Left colon (tissue), 2 donors: ENCODE measurements around the gene CAPS. TPM values are rescaled to one million over a fixed set of nuclear protein-coding genes. Genes with fewer than 3 reads are reported as not detected.

ENCODE experiments used
- ATAC-seq: fragments of 200-7000 bp; cut with Tn5 transposase; one replicate; pipeline ENCODE4 v1.9.1; 2020; ENCODE audit warnings: mild to moderate bottlenecking, moderate library complexity
- DNase-seq, 2 donors: peaks; one replicate each; pipeline ENCODE4 v3.0.0-alpha.2; 2020
- intact Hi-C, 2 donors: fragments of 100-400 bp; cut with DNase I in 1 of 2; cut with micrococcal nuclease in 1 of 2; formaldehyde crosslinking; loops; one replicate each; pipeline versions ENCODE4 v1.11.2 to v1.14.0; 2022; cut with DNase I, micrococcal nuclease
- total RNA-seq, 2 donors: library from RNA; stranded (reverse); fragmentation: NEBNext Ultra II Directional; extraction: Animal tissue kit (Norgen Biotek cat#: 25700); gene quantifications; one replicate each; pipeline ENCODE4 v1.2.1, GENCODE V29; 2021
- donor health status: DM: no; HTN: no; CAD: no.
- donor health status: DM: yes; HTN: yes; CAD: no.

The CAPS gene
- total RNA-seq, 2 donors from 2014 or later = 14.3 to 18.6 TPM

DNA sequence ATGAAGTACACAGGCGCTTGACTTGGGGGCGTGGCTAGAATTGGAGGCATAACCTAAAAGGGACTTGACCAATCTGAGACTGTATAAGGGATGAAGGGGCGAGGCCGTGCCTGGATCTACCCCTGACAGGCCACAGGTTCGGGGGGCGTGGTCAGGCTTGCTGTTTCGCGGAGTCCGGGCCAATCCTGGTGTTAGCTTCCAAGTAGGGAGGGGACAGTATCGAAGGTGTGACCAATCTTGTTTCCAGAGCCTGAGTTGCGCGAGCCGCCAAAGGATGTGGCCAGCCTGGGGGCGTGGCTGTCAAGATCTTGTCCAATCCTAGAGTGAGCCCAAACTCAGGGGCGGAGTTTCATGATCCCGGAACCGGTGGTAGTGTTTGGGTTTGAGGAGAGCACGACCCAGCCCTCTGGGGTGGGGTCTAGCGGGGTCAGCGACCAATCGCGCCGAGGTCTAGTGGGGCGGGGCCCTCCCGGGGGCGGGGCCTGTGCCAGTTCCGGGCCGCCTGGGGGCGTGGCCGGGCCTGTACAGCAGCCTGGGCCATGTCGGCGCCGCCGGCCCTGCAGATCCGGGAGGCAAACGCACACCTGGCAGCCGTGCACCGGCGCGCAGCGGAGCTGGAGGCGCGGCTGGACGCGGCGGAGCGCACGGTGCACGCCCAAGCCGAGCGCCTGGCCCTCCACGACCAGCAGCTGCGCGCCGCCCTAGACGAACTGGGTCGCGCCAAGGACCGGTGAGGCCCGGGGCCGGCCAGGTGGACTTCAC is 9.5 kb upstream of the CAPS start, which contains the start of gene VMAC:
VMAC (plus strand) TSS at position 521 of the 762 bp plus-strand sequence; CDS start at position 540, 19 bp downstream.
- DNase-seq (peak; percentile 100), ATAC-seq (peak; percentile 75)
- intact Hi-C loops = no loop called here

DNA sequence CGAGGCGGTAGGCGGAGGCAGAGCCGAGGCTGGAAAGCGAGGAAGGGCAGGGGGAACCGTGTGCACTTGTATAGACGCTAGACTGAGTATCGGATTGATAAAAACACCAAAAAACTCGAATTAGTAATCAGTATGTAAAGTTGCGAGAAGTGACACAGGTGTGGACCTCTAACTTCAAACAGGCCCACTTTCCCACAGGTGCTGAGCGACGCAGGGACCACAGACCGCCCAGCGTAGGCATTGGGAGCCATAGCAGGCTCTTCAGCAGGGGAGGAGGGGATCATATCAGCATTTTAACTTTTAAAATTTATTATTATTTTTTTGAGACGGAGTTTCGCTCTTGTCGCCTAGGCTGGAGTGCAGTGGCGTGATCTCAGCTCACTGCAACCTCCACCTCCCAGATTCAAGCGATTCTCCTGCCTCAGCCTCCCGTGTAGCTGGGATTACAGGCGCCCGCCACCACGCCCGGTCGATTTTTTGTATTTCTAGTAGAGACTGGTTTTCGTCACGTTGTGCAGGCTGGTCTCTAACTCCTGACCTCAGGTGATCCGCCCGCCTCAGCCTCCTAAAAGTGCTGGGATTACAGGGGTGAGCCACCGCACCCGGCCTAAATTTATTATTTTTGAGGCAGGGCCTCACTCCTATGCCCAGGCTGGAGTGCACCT is 8.8 kb upstream of the CAPS start:
- DNase-seq = no peak
- intact Hi-C loops = no loop called here
- ATAC-seq = no peak

DNA sequence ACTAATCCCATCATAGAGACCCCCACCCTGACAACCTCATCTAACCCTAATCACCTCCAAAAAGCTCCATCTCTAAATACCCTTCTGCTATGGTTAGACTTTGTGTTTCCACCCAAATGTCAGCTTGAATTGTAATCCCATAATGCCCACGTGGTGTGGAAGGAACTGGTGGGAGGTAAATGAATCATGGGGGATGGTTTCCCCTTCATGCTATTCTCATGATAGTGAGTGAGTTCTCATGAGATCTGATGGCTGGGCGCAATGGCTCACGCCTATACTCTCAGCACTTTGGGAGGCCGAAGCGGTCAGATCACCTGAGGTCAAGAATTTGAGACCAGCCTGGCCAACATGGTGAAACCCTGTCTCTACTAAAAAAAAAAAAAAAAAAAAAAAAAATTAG is 6.8 kb upstream of the CAPS start:
- intact Hi-C loops = no loop called here
- ATAC-seq (no peak), DNase-seq (no peak)

DNA sequence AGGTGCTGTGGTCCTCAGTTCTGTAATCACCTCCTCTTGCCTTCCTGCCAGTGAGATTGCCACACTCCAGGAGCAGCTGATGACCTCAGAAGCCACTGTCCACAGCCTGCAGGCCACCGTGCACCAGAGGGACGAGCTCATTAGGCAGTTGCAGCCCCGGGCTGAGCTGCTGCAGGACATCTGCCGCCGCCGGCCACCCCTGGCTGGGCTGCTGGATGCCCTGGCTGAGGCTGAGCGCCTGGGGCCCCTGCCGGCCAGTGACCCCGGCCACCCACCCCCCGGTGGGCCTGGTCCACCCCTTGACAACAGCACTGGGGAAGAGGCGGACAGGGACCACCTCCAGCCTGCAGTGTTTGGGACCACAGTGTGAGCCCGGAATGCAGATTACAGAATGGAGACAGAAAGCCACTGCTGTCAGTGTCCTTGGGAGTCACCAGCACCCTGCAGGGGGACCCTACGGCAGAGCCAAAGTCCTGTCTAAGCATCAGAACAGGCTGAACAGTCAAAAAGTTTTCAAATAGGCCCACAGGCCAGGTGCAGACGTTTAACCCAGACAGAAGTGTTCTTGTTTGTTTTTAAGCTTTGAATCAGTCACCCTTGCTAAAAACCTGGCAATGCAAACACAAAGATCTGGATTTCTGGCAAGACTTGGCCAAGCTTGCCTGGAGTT is 5.1 kb upstream of the CAPS start:
- intact Hi-C loops = no loop called here
- ATAC-seq = no peak
- no peak for DNase-seq

DNA sequence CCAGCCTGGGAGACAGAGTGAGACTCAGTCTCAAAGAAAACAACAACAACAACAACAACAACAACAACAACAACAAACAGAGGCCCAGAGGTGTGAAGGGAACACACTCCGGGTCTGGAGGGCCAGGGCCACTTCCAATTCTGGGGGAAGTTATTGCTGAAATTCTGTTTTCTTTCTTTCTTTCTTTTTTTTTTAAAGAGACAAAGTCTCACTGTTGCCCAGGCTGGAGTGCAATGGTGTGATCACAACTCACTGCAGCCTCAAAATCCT is 3.5 kb upstream of the CAPS start:
- intact Hi-C loops = no loop called here
- no peak for DNase-seq
- no peak for ATAC-seq

DNA sequence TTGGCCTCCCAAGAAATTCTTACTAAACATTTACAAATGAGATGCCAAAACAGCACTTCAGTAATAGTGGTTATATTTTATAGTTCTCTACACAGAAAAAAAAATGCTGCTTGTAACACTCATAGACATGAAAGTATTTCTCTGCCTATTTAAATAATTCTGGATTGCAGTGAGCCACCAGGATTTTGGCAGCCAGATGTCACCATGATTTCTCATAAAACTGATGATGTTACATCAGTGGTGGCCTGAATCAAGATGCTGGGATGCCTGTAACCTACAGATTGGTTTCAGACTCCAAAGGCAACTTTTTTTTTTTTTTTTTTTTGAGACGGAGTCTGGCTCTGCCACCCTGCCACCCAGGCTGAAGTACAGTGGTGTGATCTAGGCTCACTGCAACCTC is 2.7 kb upstream of the CAPS start:
- ATAC-seq = no peak
- no peak for DNase-seq
- intact Hi-C loops = no loop called here

DNA sequence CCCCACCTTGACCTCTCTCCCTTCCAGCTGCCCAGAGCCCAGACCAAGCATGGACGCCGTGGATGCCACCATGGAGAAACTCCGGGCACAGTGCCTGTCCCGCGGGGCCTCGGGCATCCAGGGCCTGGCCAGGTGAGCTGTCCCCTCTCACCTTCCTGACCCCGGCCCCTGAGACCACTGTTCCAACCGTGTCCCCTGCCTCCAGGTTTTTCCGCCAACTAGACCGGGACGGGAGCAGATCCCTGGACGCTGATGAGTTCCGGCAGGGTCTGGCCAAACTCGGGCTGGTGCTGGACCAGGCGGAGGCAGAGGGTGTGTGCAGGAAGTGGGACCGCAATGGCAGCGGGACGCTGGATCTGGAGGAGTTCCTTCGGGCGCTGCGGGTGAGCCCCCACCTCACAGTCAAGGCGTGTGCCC is 312 bp downstream of the CAPS start:
- ATAC-seq = peak; percentile 54
- peak in 1 of 2 donors; percentile 29 for DNase-seq
- intact Hi-C loops = no loop called here

DNA sequence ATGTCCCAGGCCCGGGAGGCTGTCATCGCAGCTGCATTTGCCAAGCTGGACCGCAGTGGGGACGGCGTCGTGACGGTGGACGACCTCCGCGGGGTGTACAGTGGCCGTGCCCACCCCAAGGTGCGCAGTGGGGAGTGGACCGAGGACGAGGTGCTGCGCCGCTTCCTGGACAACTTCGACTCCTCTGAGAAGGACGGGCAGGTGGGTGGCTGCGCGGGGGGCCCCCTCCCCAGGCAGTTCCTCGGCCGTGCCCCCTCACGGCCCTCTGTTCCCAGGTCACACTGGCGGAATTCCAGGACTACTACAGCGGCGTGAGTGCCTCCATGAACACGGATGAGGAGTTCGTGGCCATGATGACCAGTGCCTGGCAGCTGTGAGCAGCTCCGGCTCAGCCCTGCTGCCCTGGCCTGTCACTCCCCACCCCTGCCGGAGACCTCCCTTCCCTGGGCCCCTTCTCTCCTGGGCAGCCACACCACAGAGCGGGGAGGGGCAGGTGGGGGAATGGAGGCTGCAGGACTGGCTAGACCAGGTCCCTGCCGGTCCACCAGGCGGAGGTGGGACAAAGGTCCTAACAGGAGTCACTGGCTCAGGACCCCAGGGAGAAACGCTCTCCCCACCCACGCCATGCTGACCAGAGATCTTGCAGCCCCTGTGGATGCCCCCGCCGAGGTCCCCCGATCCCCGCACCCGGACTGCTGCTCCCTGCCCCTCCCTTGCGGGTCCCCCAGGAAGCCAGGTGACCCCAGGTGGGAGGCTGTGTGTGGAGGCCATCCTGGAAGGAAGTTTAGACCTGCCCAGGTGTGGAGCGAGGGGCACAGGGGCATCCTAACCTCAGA is 1.1 kb downstream of the CAPS start:
- ATAC-seq (peak; percentile 64), DNase-seq (peak; percentile 59 to 66)
- intact Hi-C loops = no loop called here

DNA sequence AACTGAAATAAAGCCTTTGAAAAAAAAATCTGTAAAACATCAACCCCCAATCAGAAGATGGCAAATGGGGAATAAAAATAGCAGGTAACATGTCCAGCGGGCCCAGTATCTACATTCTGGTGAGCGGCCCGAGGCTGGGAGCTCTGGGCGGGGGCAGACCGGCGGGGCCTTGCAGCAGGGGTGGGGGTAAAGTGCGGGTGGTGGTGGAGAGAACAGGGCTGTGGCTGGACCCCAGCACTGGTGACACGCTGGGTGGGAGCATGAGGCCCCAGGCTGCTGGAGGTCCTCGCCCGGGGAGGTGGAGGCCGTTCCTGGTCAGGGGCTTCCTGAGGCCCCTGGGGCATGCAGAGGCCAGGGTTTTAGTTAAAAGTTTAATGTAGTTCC is 1.7 kb downstream of the CAPS start:
- intact Hi-C loops = no loop called here
- ATAC-seq (no peak), DNase-seq (no peak)

DNA sequence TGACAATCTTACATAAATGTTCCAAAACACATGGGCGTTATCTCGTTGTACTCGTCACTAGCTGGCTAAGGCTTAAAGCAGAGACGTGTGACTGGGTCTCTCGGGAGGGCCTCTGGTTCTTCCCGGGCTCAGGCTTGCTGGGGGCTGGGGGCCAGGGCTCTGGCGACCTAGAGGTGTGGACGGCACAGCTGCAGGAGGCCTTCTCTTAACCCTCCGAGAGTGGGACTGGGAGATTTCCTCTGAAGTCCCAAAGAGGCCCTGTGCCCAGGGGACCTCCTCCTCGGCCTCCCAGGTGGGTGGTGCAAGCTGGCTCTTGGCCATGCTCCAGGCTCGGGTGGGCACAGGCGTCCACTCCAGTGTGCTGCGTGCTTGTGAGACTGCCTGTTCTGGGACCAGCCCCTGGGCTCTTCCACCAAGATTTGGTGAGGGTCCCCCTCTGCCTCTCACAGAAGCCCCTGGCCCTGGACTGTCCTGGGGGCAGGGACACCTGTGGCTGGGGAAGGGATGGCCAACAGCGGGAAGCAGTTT is 2.2 kb downstream of the CAPS start:
- DNase-seq (no peak), ATAC-seq (no peak)
- intact Hi-C loops = no loop called here

DNA sequence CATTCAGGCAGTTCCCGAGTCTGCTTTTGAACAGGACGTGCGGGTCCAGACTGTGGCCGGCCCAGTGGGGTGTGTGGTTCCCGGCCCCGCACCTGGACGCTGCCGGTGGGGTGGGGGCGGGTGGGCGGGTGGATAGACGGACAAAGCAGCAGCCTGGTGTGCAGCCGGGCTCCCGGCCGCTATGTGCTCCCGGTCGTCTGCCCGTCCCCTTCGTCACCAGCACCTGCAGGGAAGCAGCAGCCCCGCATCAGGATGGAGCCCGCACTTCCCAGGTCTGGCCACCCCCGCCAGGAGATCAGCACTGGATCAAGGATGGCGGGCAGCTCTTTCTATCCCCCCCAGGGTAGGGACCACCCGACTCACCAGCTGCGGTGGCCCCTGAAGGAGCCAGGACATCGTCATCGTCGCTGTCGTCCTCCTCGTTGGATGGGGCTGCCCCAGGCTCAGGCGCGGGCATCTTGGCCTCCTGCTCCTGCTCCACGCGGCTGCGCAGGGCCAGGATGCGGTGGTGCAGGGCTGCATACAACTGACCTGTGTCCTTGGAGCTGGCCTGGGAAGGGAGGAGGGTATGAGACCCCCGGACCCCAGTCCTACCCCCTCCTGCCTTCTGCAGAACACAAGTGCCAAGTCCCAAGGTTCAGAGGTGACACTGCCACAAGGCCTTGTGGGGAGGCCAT is 3.5 kb downstream of the CAPS start:
- no peak for ATAC-seq
- intact Hi-C loops = no loop called here
- no peak for DNase-seq

DNA sequence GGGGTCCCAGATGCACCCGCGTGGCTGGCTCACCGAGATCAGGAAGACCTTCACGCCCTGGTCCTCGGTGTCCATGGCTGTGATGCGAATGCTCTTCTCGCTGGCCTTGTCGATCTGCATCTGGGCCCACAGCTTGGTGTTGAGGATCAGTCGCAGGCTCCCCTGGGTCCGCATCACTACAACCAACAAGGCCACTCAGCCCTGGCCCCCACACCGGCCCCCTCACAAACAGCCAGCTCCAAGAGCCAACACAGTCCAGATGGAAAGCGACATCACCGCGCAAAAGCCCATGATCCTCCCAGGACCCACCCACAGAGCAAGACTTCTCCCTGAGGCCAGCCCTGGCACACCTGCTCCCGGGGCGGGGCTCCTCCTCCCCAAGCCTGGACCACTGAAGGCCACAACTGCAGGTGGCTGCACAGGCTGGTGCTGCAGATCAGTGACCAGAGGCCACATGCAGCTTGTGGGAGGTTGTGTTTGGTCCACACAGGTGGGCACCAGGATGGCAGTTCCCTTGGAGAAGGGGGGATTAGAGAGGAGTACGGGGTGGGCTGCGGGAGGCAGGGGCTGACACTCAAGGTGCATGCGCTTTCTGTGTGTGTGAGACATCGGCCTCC is 4.5 kb downstream of the CAPS start:
- intact Hi-C loops = no loop called here
- DNase-seq (no peak), ATAC-seq (no peak)

DNA sequence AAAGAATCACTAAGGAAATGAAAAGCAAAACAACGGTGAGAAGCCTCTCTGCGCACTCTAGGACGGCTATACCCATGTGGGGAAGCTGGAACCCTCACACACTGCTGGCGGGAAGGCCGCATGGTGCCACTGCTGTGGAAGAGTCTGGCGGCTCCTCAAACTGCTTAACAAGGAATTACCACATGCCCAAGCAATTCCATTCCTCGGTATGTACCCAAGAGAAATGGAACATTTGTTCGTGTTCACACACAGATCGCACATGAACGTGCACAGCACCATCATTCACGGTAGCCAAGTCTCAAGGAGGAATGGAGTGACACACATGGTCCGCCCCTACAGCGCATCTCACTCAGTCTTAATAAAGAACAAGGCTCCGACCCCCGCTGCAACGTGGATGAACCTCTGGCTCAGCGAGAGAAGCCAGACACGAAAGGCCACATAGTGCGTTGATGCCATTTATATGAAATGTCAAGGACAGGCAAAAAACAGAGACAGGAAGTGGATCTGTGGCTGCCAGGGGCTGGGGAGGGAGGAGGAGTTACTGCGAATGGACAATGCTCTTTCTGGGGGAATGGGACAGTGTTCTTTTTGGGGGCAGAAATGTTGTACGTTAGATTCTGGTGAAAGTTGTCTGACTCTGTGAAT is 7.6 kb downstream of the CAPS start:
- ATAC-seq (no peak), DNase-seq (no peak)
- intact Hi-C loops = no loop called here

DNA sequence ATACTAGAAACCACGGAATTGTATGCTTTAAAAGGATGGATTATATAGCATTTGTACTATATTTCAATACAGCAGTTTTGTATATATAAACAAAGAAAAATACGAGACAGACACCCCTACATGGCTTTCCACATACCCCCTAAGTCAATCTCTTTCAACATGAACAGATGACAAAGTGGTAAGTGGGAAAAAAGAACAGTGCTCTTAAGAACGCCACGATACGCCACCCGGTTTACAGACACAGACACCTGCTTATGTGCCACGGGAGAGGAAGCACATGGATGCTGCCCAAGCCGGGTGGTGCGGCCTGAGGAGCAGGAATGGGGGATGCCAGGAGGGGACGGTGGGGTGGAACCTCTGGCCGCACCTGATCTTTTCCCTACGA is 8.1 kb downstream of the CAPS start:
- DNase-seq (no peak), ATAC-seq (no peak)
- intact Hi-C loops = no loop called here

DNA sequence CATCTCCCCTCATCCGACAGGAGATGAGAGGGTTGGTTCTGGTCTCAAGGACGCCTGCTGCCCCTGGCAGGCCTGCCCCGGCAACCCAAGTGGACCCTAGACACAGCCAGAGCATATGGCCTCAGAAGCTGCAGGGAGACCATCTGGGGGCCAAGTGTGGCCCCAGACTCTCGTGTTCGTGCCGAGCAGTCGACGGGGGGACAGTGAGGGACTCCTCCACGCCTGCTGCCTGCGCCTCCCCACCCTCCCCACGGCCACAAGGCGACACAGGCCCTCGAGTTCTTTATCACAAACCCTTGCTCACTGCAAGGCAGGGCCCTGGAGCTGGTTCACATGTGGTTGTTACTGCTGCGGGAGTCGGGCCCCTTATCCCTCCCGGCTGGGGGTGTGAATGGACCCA is 9.3 kb downstream of the CAPS start:
- no peak for DNase-seq
- intact Hi-C loops = no loop called here
- ATAC-seq = no peak

DNA sequence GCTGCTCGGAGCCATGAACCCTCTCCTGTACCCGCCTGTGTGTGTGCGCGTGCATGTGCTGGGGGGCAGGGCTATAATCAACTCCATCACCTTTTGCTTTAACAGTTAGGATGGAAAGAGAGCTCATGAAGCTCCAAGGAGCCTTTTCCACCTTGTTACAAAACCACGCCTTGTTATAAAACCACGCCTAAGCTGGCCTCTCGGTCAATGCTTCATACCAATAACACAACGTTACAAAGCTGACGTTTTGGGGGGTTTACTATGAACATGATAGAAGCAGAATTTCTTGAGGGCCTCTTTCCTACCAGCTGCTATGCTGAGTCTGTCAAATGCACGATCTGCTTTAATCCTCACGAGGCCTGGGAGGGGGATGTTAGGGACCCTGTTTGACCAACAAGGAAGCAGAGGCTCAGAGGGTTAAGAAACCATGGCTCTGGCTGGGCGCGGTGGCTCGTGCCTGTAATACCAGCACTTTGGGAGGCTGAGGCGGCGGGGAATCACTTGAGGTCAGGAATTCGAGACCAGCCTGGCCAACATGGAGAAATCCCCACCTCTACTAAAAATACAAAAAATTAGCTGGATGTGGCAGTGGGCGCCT is 11.9 kb downstream of the CAPS start:
- intact Hi-C loops = no loop called here
- DNase-seq (peak in 1 of 2 donors; percentile 54), ATAC-seq (peak; percentile 84)

DNA sequence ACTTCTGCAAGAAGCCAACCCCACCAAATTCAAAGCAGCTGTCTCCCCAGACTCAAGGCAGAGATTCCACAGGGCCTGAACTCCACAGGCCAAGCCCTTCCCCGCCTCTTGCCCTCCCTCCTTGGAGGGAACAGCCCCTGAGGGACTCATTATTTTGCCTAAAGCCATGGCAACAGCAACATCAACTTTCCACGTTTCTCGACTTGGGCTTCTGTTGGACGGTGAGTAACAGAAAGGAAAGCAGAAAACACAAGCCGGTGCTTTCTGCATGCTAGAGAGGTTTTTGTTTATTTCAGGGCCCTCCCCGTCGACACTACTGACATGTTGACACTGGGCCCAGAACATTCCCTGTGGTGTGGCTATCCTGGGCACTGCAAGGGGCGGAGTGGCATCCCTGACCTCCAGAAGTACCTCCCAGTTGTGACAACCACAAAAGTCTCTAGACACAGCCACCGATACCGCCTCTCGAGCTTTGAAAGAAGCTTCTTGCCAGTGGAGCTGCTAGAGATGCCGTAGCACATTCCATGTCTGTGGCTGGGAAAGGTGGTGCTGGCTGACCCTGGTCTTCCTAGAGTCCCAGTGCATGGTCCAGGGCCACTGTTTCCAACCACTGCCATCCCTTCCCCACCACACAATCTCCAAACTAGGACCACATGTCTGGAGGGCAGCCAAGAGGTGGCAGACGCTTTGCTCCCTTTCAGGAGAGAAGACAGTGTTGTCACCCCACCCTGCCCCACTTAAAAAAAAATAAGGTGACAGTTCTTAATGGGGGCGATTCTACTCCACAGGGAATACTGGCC is 12.8 kb downstream of the CAPS start:
- intact Hi-C loops = no loop called here
- DNase-seq = no peak
- ATAC-seq = no peak
